Activated CD4-positive, CD25-positive, alpha-beta regulatory T cell treated with anti-CD3 and anti-CD28 coated beads, Interleukin-2, amount 50 U/mL, for 24 hours (primary cell): ENCODE measurements around the gene CTXND1.

ENCODE experiments used
- ATAC-seq, 2 donors: fragments of 150-1000 bp; cut with Tn5 transposase; one replicate each; pipeline ENCODE4 v1.10.0; 2021; ENCODE audit warnings: mild to moderate bottlenecking in 1 of 2, moderate library complexity in 1 of 2

CTXND1 gene

GRCh38 chr15:80180468-80180867 lies 71.5 kb downstream of the CTXND1 start:
- ATAC-seq: no peak

- ATAC-seq: no peak
Observed at GRCh38 chr15:80179935-80180334, 72.1 kb downstream of the CTXND1 start.

- no peak for ATAC-seq
Observed at GRCh38 chr15:80179025-80179759, 72.8 kb downstream of the CTXND1 start.

GRCh38 chr15:80177156-80177555 lies 74.9 kb downstream of the CTXND1 start:
- ATAC-seq: no peak

- ATAC-seq: no peak
Observed at GRCh38 chr15:80176443-80176842, 75.6 kb downstream of the CTXND1 start.

GRCh38 chr15:80175436-80175835 lies 76.6 kb downstream of the CTXND1 start:
- no peak for ATAC-seq

GRCh38 chr15:80174017-80174746 lies 77.8 kb downstream of the CTXND1 start:
- no peak for ATAC-seq

- peak; percentile 77 to 78 for ATAC-seq
Observed at GRCh38 chr15:80173022-80173759, 78.8 kb downstream of the CTXND1 start.

- no peak for ATAC-seq
Observed at GRCh38 chr15:80172401-80172800, 79.6 kb downstream of the CTXND1 start.

- ATAC-seq: no peak
Observed at GRCh38 chr15:80171787-80172186, 80.2 kb downstream of the CTXND1 start.

GRCh38 chr15:80170596-80170995 lies 81.4 kb downstream of the CTXND1 start:
- ATAC-seq: no peak

- ATAC-seq: no peak
Observed at GRCh38 chr15:80169768-80170357, 82.2 kb downstream of the CTXND1 start.

GRCh38 chr15:80168421-80168820 lies 83.6 kb downstream of the CTXND1 start:
- no peak for ATAC-seq

- no peak for ATAC-seq
Observed at GRCh38 chr15:80167936-80168335, 84.1 kb downstream of the CTXND1 start.

- no peak for ATAC-seq
Observed at GRCh38 chr15:80163897-80164296, 88.1 kb downstream of the CTXND1 start.

- ATAC-seq: no peak
Observed at GRCh38 chr15:80163217-80163616, 88.8 kb downstream of the CTXND1 start.

- no peak for ATAC-seq
Observed at GRCh38 chr15:80162059-80162554, 89.9 kb downstream of the CTXND1 start.

- no peak for ATAC-seq
Observed at GRCh38 chr15:80161468-80162016, 90.5 kb downstream of the CTXND1 start.

GRCh38 chr15:80160570-80161156 lies 91.3 kb downstream of the CTXND1 start:
- peak; percentile 78 to 86 for ATAC-seq

- no peak for ATAC-seq
Observed at GRCh38 chr15:80159811-80160569, 92.0 kb downstream of the CTXND1 start.

- ATAC-seq: no peak
Observed at GRCh38 chr15:80159301-80159700, 92.7 kb downstream of the CTXND1 start.
